Kidney epithelial cell (primary cell): ENCODE measurements around the gene SGMS1. TPM values are rescaled to one million over a fixed set of nuclear protein-coding genes. Genes with fewer than 3 reads are reported as not detected.
A peak's percentile ranks its signal among the peaks of the same experiment; 100 is the strongest.
"Not testable (repeated sequence)": the region's sequence is repeated elsewhere in the genome, so short reads cannot be mapped to it uniquely, and the experiment has no call there.

Experiments
- DNase-seq: peaks from one replicate; pipeline ENCODE4 v3.0.0-alpha.2; 2010; ENCODE audit warnings: low read depth
- H3K27me3 ChIP-seq: 2 replicates; pipeline ENCODE4 v1.6.0; 2011; ENCODE audit warnings: low read length; ENCODE audit not compliant: control insufficient read depth, insufficient read depth
- H3K36me3 ChIP-seq: 2 replicates; pipeline ENCODE4 v1.5.1; 2011; ENCODE audit warnings: low read length; ENCODE audit not compliant: control insufficient read depth, insufficient read depth
- H3K4me3 ChIP-seq: 2 replicates; pipeline ENCODE4 v1.5.1; 2011; ENCODE audit warnings: low read depth, mild to moderate bottlenecking, control low read depth, low read length
- CTCF ChIP-seq: IDR thresholded peaks from 2 replicates; pipeline ENCODE4 v1.5.1; 2011; ENCODE audit warnings: mild to moderate bottlenecking, moderate library complexity, low read length, control low read depth, inconsistent platforms; ENCODE audit not compliant: insufficient read depth, poor library complexity, severe bottlenecking
- total RNA-seq: library from RNA; depleted of rRNA; stranded (reverse); fragments of >200 nt; gene quantifications from 2 replicates; pipeline ENCODE4 v1.2.3, GENCODE V29; 2015

Gene SGMS1
- 27.0 and 45.7 TPM in 2 replicates for total RNA-seq

GRCh38 chr10:50623663-50624412 lies at the start of gene SGMS1:
Gene SGMS1, minus strand, starts transcription at chr10:50623956. Its CDS starts 279,842 bp downstream, at chr10:50344114.
- H3K27me3 ChIP-seq = no peaks in the 10 kb centered on the region
- no peak for DNase-seq
- H3K36me3 ChIP-seq = no peaks in the 10 kb centered on the region
- TF ChIP-seq CTCF = no peak
- peak within 1 kb of the TSS; percentile 83 for H3K4me3 ChIP-seq

- not testable (repeated sequence) for H3K4me3 ChIP-seq, DNase-seq, H3K27me3 ChIP-seq, H3K36me3 ChIP-seq
Measured at GRCh38 chr10:50672152-50672551, 48.4 kb upstream of the SGMS1 start.

- not testable (repeated sequence) for H3K4me3 ChIP-seq, H3K27me3 ChIP-seq, H3K36me3 ChIP-seq, DNase-seq
Measured at GRCh38 chr10:50671645-50672044, 47.9 kb upstream of the SGMS1 start.

- not testable (repeated sequence) for H3K4me3 ChIP-seq, H3K27me3 ChIP-seq, DNase-seq, H3K36me3 ChIP-seq
Measured at GRCh38 chr10:50669957-50670356, 46.2 kb upstream of the SGMS1 start.

- H3K36me3 ChIP-seq, DNase-seq, H3K4me3 ChIP-seq, H3K27me3 ChIP-seq: not testable (repeated sequence)
Measured at GRCh38 chr10:50667353-50667752, 43.6 kb upstream of the SGMS1 start.

- not testable (repeated sequence) for DNase-seq, H3K4me3 ChIP-seq, H3K36me3 ChIP-seq, H3K27me3 ChIP-seq
Measured at GRCh38 chr10:50662420-50662819, 38.7 kb upstream of the SGMS1 start.

- H3K36me3 ChIP-seq, H3K27me3 ChIP-seq: not testable (repeated sequence)
Measured at GRCh38 chr10:50661563-50661962, 37.8 kb upstream of the SGMS1 start.

GRCh38 chr10:50659865-50660730 lies 36.3 kb upstream of the SGMS1 start:
- peak; percentile 39 for TF ChIP-seq CTCF
- H3K36me3 ChIP-seq, H3K27me3 ChIP-seq: not testable (repeated sequence)
- DNase-seq = peak; percentile 25
- H3K4me3 ChIP-seq = peak overlapping the region; percentile 51

More at GRCh38 chr10:50661563-50661962, 37.8 kb upstream of the SGMS1 start:
- DNase-seq, H3K4me3 ChIP-seq: not testable (repeated sequence)

- not testable (repeated sequence) for DNase-seq, H3K36me3 ChIP-seq, H3K27me3 ChIP-seq
- H3K4me3 ChIP-seq = peak overlapping the region; percentile 51
Measured at GRCh38 chr10:50659016-50659864, 35.5 kb upstream of the SGMS1 start.
